ENCODE results near the gene UNC93A.

GRCh38 chr6:167338541-167339117 lies 47.5 kb downstream of the UNC93A start:
- TF ChIP-seq POLR2A (IDR thresholded peaks at IDR 0.05; ENCODE audit: low read depth, low read length) (no peak), TAF1 (IDR thresholded peaks at IDR 0.05; ENCODE audit: borderline replicate concordance, low read depth, low read length) (no peak)
